HUES64 (cell line): Measurements from ENCODE around the gene NPHP4.

ENCODE experiments used
- H3K27ac ChIP-seq: 2 replicates; pipeline ENCODE4 v1.7.0; 2013; ENCODE audit warnings: low read depth, low read length, inconsistent platforms
- H3K27me3 ChIP-seq: 2 replicates; pipeline ENCODE4 v1.6.1; 2013; ENCODE audit warnings: mild to moderate bottlenecking, low read length; ENCODE audit not compliant: insufficient read depth
- H3K36me3 ChIP-seq: 2 replicates; pipeline ENCODE4 v1.6.1; 2013; ENCODE audit warnings: mild to moderate bottlenecking, low read length; ENCODE audit not compliant: insufficient read depth
- H3K4me1 ChIP-seq: 2 replicates; pipeline ENCODE4 v1.6.1; 2013; ENCODE audit warnings: mild to moderate bottlenecking, low read length, moderate library complexity; ENCODE audit not compliant: insufficient read depth
- H3K4me3 ChIP-seq: 2 replicates; pipeline ENCODE4 v1.5.1; 2013; ENCODE audit warnings: mild to moderate bottlenecking, low read length, moderate library complexity
- H3K9ac ChIP-seq: 2 replicates; pipeline ENCODE4 v1.6.1; 2013; ENCODE audit warnings: mild to moderate bottlenecking, low read depth, low read length
- H3K9me3 ChIP-seq: 2 replicates; pipeline ENCODE4 v1.6.1; 2013; ENCODE audit warnings: low read depth, low read length; ENCODE audit not compliant: insufficient read depth
- WGBS: fragments of 150-250, 120-280 bp; methylation state at CpG from one replicate; pipeline ENCODE4 v1.1.7; 2013; ENCODE audit warnings: missing lambda C conversion rate; 5-methylcytosine and 5-hydroxymethylcytosine counted together

NPHP4 gene

GRCh38 chr1:5985250-5985649 is 7.0 kb downstream of the NPHP4 start:
- Histone ChIP-seq H3K27ac (no peak overlapping the region), H3K4me1 (peaks cover 9% of the 10 kb centered on the region), H3K9me3 (no peaks in the 10 kb centered on the region), H3K36me3 (0 out of 2 replicates have a peak, but pooled peaks cover 9% of the 10 kb centered on the region), H3K9ac (no peak overlapping the region), H3K4me3 (no peak overlapping the region), H3K27me3 (no peaks in the 10 kb centered on the region)
- 89% methylated on average over 11 of the region's 11 CpGs for WGBS

DNA sequence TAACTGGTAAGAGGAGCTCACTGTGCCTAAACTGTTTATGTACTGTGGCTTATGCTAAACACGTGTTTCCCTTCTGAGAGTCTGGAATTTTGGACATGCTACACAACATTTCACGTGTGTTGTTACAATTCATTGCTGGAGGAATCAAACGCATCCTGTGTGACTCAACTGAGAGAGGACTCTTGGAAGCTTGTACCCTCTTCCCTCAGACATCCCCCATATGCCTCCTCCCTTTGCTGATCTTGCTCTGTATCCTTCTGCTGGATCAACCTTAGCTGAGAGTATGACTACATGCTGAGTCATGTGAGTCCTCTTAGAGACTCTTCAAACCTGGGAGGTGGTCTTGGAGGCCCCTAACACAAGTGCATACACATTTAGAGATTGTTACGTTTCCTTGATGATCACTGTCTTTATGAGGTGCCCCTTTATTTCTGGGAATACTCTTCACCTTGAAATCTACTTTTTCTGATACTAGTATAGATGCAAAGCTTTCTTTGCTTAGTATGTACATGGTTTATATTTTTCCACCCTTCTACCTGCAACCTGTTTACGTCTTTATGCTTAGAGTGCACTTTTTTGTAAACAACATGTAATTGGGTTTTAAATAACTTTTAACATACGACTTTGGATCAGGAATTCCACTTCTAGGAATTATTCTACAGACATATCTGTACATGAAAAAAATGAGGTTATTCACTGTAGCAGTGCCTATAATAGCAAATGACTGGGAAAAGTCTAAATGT is 8.7 kb downstream of the NPHP4 start:
- Histone ChIP-seq H3K36me3 (0 out of 2 replicates have a peak, but pooled peaks cover 9% of the 10 kb centered on the region), H3K9me3 (no peaks in the 10 kb centered on the region), H3K9ac (no peak overlapping the region), H3K4me3 (no peak overlapping the region), H3K27me3 (no peaks in the 10 kb centered on the region), H3K27ac (no peak overlapping the region), H3K4me1 (peaks cover 12% of the 10 kb centered on the region)
- 79% methylated on average over 4 of the region's 6 CpGs for WGBS

DNA sequence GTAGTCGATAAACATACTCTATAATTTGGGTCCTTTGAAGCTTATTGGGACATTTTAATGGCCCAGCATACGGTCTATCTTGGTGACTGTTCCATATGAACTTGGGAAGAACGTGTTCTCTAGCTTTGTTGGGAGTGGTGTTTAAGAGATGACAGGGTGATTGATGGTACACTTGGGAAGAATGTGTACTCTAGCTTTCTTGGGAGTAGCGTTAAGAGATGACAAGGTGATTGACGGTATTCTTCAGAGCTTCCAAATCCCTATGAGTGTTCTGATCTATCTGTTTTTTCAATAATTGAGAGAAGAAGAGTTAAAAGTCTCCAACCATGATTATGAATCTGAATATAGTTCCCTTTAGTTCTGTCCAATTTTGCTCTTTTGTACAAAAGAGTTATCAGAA is 9.4 kb downstream of the NPHP4 start:
- Histone ChIP-seq H3K4me3 (no peak overlapping the region), H3K27ac (no peak overlapping the region), H3K4me1 (peaks cover 12% of the 10 kb centered on the region), H3K27me3 (no peaks in the 10 kb centered on the region), H3K9ac (no peak overlapping the region), H3K36me3 (0 out of 2 replicates have a peak, but pooled peaks cover 9% of the 10 kb centered on the region), H3K9me3 (no peaks in the 10 kb centered on the region)
- 88% methylated on average over 5 of the region's 5 CpGs for WGBS

- WGBS = 96% methylated on average over 3 of the region's 4 CpGs
- Histone ChIP-seq H3K4me3 (no peak overlapping the region), H3K9me3 (no peaks in the 10 kb centered on the region), H3K4me1 (peaks cover 12% of the 10 kb centered on the region), H3K27me3 (no peaks in the 10 kb centered on the region), H3K27ac (no peak overlapping the region), H3K36me3 (peaks cover 9% of the 10 kb centered on the region; the same call in 1 of the 2 replicates), H3K9ac (no peak overlapping the region)
Observed at GRCh38 chr1:5982276-5982675, 9.9 kb downstream of the NPHP4 start.

GRCh38 chr1:5981009-5981380 is 11.2 kb downstream of the NPHP4 start:
- peaks cover 9% of the 10 kb centered on the region; the same call in 1 of the 2 replicates for H3K36me3 ChIP-seq
- H3K4me1 ChIP-seq = peaks cover 12% of the 10 kb centered on the region
- 57% methylated on average over 8 of the region's 8 CpGs for WGBS
- H3K27ac ChIP-seq = no peak overlapping the region
- no peaks in the 10 kb centered on the region for H3K27me3 ChIP-seq
- H3K9me3 ChIP-seq = no peaks in the 10 kb centered on the region
- peak overlapping the region; percentile 36; the same call in 1 of the 2 replicates for H3K4me3 ChIP-seq
- no peak overlapping the region for H3K9ac ChIP-seq

DNA sequence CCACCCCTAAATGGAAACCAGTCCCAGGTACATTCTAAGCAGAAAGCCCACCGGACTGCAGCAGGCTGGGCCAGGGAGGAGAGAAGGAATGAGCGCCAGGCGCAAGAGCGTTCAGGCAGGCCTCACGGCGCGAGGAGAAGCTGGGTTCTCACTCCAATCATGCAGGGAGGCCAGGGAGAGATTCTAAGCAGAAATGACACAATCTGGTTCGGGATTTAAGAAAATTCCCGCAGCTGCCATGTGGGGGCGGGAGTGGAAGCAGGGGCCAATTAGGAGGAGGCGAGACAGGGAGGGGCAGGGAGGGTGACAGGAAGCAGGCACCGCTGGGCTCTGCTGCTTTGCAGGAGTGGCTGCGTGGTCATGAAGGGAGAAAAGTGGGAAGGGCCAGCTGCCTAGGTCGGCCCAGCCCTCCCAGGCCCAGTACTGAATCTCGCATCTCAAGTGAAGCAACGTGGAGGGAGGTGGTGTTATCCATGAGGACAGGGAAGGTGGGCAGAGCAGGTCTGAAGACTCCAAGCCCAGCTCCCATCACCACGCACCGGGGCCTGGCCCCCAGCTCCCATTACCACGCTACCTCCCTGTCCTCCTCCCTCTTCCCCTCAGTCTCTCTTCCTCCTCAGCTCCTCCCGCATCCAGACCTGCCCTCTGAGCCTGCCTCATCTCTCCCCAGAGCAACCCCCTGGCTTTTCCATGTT is 11.8 kb downstream of the NPHP4 start:
- Histone ChIP-seq H3K27me3 (no peaks in the 10 kb centered on the region), H3K36me3 (peaks cover 7% of the 10 kb centered on the region; the same call in 1 of the 2 replicates), H3K9me3 (no peaks in the 10 kb centered on the region), H3K4me3 (peak overlapping the region; percentile 36), H3K9ac (no peak overlapping the region), H3K27ac (no peak overlapping the region; the same call in 1 of the 2 replicates), H3K4me1 (peaks cover 12% of the 10 kb centered on the region)
- 28% methylated on average over 20 of the region's 20 CpGs for WGBS

- Histone ChIP-seq H3K4me1 (peaks cover 12% of the 10 kb centered on the region), H3K36me3 (no peaks in the 10 kb centered on the region; the same call in 1 of the 2 replicates), H3K27me3 (no peaks in the 10 kb centered on the region), H3K4me3 (no peak overlapping the region), H3K27ac (no peak overlapping the region; the same call in 1 of the 2 replicates), H3K9ac (no peak overlapping the region), H3K9me3 (no peaks in the 10 kb centered on the region)
- WGBS = 93% methylated on average over 16 of the region's 16 CpGs
Observed at GRCh38 chr1:5979536-5980313, 12.5 kb downstream of the NPHP4 start.

- Histone ChIP-seq H3K9ac (no peak overlapping the region), H3K4me1 (peaks cover 12% of the 10 kb centered on the region), H3K4me3 (no peak overlapping the region), H3K36me3 (peaks cover 2% of the 10 kb centered on the region; the same call in 1 of the 2 replicates), H3K27ac (no peak overlapping the region), H3K27me3 (no peaks in the 10 kb centered on the region), H3K9me3 (no peaks in the 10 kb centered on the region)
- WGBS = 94% methylated on average over 6 of the region's 7 CpGs
Observed at GRCh38 chr1:5978452-5978851, 13.8 kb downstream of the NPHP4 start.

GRCh38 chr1:5977494-5978444 is 14.5 kb downstream of the NPHP4 start:
- no peak overlapping the region for H3K4me3 ChIP-seq
- H3K27ac ChIP-seq = no peak overlapping the region
- no peak overlapping the region for H3K9ac ChIP-seq
- no peaks in the 10 kb centered on the region for H3K27me3 ChIP-seq
- 90% methylated on average over 25 of the region's 26 CpGs for WGBS
- peaks cover 3% of the 10 kb centered on the region; the same call in 1 of the 2 replicates for H3K36me3 ChIP-seq
- H3K4me1 ChIP-seq = peaks cover 12% of the 10 kb centered on the region
- no peaks in the 10 kb centered on the region for H3K9me3 ChIP-seq

DNA sequence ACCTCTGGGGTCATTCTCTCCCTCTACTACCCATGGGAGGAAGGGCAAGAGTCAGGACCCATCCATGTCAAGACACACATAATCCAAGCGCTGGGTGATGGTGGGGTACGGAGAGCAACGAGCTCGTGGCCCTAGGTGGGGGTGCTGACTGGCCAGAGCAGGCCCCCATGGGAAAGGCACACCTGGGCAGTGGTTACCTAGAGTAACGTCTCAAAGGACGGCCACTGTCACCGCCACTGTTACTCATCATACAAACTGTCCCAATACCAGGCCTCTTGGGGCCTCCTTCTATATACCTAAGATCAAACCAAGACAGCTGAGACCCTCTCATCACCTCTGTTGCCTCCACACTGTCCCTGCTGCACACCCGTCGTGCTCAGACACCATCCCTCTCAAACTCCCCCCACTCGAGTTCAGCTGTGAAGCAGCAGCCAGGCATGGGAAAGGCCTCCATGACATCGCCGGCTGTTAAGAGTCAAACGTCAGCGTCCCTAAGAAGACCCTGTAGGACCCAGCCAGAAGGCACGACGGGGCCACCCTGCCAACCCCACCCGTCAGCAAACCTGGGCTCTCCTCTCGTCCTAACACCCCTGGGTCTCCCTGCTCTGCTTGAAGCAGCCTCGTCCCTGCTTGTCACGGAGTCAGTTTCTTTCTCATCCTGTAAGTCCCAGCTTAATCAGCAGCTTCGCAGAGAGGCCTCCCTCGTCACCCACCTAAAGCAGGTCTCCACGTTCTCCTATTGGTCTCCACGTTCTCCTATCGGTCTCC is 15.3 kb downstream of the NPHP4 start:
- Histone ChIP-seq H3K27ac (no peak overlapping the region), H3K36me3 (peaks cover 3% of the 10 kb centered on the region; the same call in 1 of the 2 replicates)
- 90% methylated on average over 25 of the region's 25 CpGs for WGBS

More for the DNA sequence above, 15.3 kb downstream of the NPHP4 start:
- peaks cover 12% of the 10 kb centered on the region for H3K4me1 ChIP-seq
- no peaks in the 10 kb centered on the region for H3K27me3 ChIP-seq
- no peaks in the 10 kb centered on the region for H3K9me3 ChIP-seq
- no peak overlapping the region for H3K9ac ChIP-seq
- no peak overlapping the region for H3K4me3 ChIP-seq
